Activated T-cell treated with anti-CD3 and anti-CD28 coated beads, Interleukin-2, amount 50 U/mL, for 24 hours (primary cell): ENCODE measurements around the gene DAB1.
"Not testable (repeated sequence)": the region's sequence is repeated elsewhere in the genome, so short reads cannot be mapped to it uniquely, and the experiment has no call there.

Experiments
- DNase-seq: peaks from one replicate; pipeline ENCODE4 v3.0.0-alpha.2; 2020
- H3K27ac Mint-ChIP-seq: 2 replicates; pipeline ENCODE4 v1.8.0; 2020; ENCODE audit warnings: mild to moderate bottlenecking, mixed read lengths
- H3K27me3 Mint-ChIP-seq: 2 replicates; pipeline ENCODE4 v1.8.0; 2020; ENCODE audit warnings: mixed read lengths
- H3K36me3 Mint-ChIP-seq: 2 replicates; pipeline ENCODE4 v1.8.0; 2020; ENCODE audit warnings: low read depth, mixed read lengths
- H3K4me1 Mint-ChIP-seq: 2 replicates; pipeline ENCODE4 v1.8.0; 2020; ENCODE audit warnings: low read depth, mixed read lengths
- H3K4me3 Mint-ChIP-seq: 2 replicates; pipeline ENCODE4 v1.8.0; 2020; ENCODE audit warnings: mild to moderate bottlenecking, moderate library complexity, mixed read lengths
- H3K9me3 Mint-ChIP-seq: 2 replicates; pipeline ENCODE4 v1.8.0; 2020; ENCODE audit warnings: mixed read lengths

The DAB1 gene

DNA sequence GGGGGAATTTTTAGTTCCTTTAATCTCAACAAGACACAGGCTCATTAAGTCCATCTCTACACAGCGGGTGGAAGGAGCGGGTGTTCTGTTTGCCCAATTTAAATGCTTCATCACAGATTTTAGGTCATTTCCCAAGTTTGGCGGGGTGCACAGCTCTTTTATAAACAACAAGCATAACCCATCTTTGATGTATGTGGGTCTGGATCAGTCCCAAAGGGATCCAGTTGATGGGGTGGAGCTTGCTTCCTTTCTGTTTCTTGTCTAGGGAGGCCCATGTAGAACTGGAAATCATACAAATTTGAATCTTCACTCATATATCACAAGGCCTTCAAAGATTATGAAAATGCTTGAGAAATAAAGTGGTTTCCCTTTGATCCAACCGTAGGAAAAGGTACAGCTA lies 317.6 kb downstream of the DAB1 start:
- Mint-ChIP-seq H3K4me1 (no peaks in the 10 kb centered on the region), H3K36me3 (no peaks in the 10 kb centered on the region), H3K9me3 (no peaks in the 10 kb centered on the region), H3K27me3 (no peaks in the 10 kb centered on the region), H3K27ac (no peak overlapping the region), H3K4me3 (no peak overlapping the region)
- no peak for DNase-seq

DNA sequence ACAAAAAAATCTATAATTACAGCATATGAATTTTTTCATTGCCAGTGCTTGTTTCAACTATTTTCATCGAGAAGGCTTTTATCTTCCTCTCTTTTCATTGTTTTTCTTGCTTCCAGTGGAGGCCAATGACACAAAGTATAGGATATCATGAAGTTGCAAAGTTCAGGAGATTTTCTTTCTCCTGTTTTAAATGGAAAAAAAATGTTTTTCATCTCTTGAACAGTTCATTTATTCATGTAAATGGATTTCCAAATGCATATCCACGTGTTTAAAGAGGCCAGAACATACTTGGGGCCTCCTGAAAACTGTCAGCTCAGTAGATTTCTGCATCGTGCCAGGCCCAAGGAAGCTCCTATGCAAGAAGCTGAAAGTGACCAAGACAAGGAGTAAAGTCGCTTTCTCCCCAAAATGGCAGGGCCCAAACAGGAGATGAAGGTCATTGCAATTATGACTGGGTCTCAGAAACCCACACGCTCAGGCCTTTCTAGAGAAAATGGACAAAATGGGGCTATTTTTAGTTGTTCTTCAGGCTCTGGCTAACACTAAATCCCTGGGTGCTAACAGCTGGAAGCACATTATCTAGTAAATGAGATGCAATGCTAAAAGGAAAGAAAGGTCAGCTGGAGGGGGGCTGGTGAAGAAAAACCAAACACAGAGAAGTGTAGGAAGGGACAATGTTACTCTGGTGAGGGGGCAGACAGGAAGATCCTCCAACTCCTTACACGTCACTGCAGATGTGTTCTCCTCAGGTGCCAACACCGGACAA lies 321.1 kb downstream of the DAB1 start:
- no peak for DNase-seq
- no peaks in the 10 kb centered on the region for H3K27me3 Mint-ChIP-seq
- no peaks in the 10 kb centered on the region for H3K36me3 Mint-ChIP-seq
- no peaks in the 10 kb centered on the region for H3K4me1 Mint-ChIP-seq
- no peak overlapping the region for H3K27ac Mint-ChIP-seq
- no peak overlapping the region for H3K4me3 Mint-ChIP-seq
- H3K9me3 Mint-ChIP-seq, result no peaks in the 10 kb centered on the region

DNA sequence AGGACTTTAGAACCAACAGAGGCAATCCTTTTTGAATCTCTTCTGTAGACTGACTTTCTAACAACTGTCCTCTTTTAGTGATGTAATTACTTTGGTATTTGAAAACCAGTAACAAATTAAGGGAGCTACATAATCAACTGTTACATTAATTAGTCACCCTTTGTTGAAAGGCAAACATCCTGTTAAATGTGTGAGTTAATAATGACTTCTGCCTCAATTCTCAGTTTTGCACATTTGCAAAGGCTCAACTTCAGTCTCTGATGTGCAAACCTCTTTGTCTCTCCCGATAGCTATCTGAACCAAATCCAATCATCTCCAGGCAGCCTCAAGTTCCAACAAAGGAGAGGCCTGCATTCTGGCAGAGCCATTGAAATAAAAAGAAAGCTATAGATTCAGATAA lies 322.7 kb downstream of the DAB1 start:
- no peak for DNase-seq
- Mint-ChIP-seq H3K9me3 (no peaks in the 10 kb centered on the region), H3K4me3 (no peak overlapping the region), H3K36me3 (no peaks in the 10 kb centered on the region), H3K27me3 (no peaks in the 10 kb centered on the region), H3K4me1 (no peaks in the 10 kb centered on the region), H3K27ac (no peak overlapping the region)

DNA sequence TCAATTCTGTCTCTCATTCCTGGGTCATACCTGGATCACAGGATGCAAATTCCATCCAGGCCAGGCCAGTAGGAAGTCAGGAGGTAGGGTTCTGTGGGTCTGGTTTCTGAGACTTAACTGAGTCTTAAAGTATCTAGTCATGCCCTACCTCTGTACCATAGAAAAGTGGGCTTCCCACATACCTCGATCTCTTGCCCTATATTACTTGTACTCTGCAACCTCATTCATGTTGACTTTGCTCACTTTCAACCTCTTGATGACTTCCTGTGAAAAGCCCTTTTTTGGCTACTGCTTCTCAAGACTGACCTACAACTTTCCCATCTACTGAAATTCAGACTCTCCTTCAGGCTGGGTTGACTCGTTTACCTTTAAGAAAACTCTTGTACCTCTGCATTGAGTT lies 329.1 kb downstream of the DAB1 start:
- Mint-ChIP-seq H3K27me3 (no peaks in the 10 kb centered on the region), H3K27ac (no peak overlapping the region), H3K4me1 (no peaks in the 10 kb centered on the region), H3K4me3 (no peak overlapping the region), H3K9me3 (no peaks in the 10 kb centered on the region), H3K36me3 (no peaks in the 10 kb centered on the region)
- no peak for DNase-seq

- H3K27ac Mint-ChIP-seq, result no peak overlapping the region
- no peaks in the 10 kb centered on the region for H3K4me1 Mint-ChIP-seq
- H3K27me3 Mint-ChIP-seq, result no peaks in the 10 kb centered on the region
- H3K9me3 Mint-ChIP-seq, result no peaks in the 10 kb centered on the region
- no peak for DNase-seq
- H3K36me3 Mint-ChIP-seq, result no peaks in the 10 kb centered on the region
- no peak overlapping the region for H3K4me3 Mint-ChIP-seq
Measured at GRCh38 chr1:57093122-57093521, 330.7 kb downstream of the DAB1 start.

DNA sequence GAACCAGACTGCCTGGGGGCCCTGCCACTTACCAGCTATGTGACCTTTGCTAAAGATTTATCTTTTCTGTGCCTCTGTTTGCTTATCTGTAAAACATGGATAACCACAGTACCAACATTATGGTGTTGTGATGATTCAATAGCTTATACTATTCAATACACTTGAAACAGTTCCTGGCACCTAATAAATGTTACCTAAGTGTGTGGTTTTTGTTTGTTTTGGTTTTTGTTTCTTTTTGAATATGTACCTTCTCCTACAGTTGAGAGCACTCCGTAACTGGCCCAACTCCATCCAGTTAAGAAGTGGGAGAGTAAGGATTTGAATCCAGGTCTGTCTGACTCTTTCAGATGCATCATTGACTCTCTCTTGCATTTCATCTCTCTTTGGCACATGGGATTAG lies 332.2 kb downstream of the DAB1 start:
- H3K4me1 Mint-ChIP-seq, result no peaks in the 10 kb centered on the region
- no peaks in the 10 kb centered on the region for H3K9me3 Mint-ChIP-seq
- no peak for DNase-seq
- H3K4me3 Mint-ChIP-seq, result no peak overlapping the region
- no peaks in the 10 kb centered on the region for H3K36me3 Mint-ChIP-seq
- H3K27ac Mint-ChIP-seq, result no peak overlapping the region
- no peaks in the 10 kb centered on the region for H3K27me3 Mint-ChIP-seq

DNA sequence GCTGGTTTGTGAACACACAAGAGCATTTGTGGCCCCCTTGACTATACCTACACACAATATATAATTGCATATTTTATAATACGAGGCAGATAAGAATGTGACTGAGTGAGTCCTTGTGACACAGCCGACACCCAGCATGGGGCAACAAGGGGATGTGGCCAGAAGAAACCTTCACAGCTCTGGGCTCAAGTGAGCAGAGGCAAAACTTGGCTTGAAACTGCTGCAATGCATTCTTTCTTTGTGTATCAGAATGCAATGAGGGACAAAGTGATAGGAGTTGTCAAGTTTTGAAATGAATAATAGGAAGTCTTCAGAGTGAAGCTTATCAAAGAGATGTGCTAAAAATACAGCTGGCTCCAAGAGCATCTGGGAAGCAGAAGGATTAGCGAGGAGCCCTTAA lies 334.0 kb downstream of the DAB1 start:
- no peaks in the 10 kb centered on the region for H3K9me3 Mint-ChIP-seq
- H3K4me1 Mint-ChIP-seq, result no peaks in the 10 kb centered on the region
- no peak overlapping the region for H3K27ac Mint-ChIP-seq
- H3K27me3 Mint-ChIP-seq, result peaks cover 2% of the 10 kb centered on the region
- no peak for DNase-seq
- no peaks in the 10 kb centered on the region for H3K36me3 Mint-ChIP-seq
- no peak overlapping the region for H3K4me3 Mint-ChIP-seq

GRCh38 chr1:57089221-57089620 lies 334.6 kb downstream of the DAB1 start:
- H3K4me3 Mint-ChIP-seq, result no peak overlapping the region
- no peak for DNase-seq
- H3K4me1 Mint-ChIP-seq, result no peaks in the 10 kb centered on the region
- peaks cover 2% of the 10 kb centered on the region for H3K27me3 Mint-ChIP-seq
- no peak overlapping the region for H3K27ac Mint-ChIP-seq
- H3K9me3 Mint-ChIP-seq, result no peaks in the 10 kb centered on the region
- no peaks in the 10 kb centered on the region for H3K36me3 Mint-ChIP-seq

DNA sequence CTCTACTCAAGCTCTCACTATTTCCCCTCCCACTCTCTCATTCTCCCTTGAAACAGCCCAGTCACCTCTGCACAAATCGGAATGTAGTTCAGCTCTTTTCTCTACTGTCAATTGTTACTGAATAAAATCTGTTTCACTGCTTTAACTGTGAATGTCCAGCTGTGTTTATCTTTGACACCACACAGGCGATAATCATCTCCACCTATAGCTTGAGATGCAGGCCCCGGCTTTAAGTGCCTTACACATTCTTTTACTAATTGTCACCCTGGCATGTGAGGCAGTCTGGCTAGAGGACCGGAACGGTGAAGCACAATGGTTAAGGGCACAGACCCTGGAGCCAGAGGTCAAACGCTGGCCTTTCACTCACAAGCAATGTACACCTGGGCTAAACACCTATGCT lies 335.2 kb downstream of the DAB1 start:
- no peak overlapping the region for H3K4me3 Mint-ChIP-seq
- H3K9me3 Mint-ChIP-seq, result no peaks in the 10 kb centered on the region
- H3K27me3 Mint-ChIP-seq, result peaks cover 2% of the 10 kb centered on the region
- no peaks in the 10 kb centered on the region for H3K36me3 Mint-ChIP-seq
- H3K4me1 Mint-ChIP-seq, result no peaks in the 10 kb centered on the region
- H3K27ac Mint-ChIP-seq, result no peak overlapping the region
- no peak for DNase-seq

GRCh38 chr1:57087660-57088059 lies 336.2 kb downstream of the DAB1 start:
- H3K27ac Mint-ChIP-seq, H3K9me3 Mint-ChIP-seq, H3K4me3 Mint-ChIP-seq, DNase-seq, H3K27me3 Mint-ChIP-seq, H3K4me1 Mint-ChIP-seq, H3K36me3 Mint-ChIP-seq: not testable (repeated sequence)

DNA sequence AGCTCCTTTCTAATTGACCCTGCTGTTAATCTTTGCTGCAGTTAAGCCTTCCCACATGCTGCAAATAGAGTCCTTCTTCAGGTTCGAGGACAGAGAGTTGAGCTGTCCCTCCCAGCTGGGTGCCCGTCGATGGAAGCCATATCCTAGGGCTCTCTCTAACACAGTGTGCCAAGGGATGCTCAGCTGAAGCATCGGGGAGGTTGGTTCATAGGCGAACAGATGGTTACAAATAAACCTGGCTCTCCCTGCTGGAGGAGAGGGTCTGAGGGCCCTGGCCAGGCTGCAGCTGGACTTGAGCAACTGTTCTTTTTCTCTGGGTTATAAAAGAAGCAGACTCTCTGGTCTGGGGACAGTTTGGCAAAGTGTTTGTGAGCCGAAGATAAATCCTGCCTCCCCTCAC lies 337.7 kb downstream of the DAB1 start:
- Mint-ChIP-seq H3K27me3 (peaks cover 2% of the 10 kb centered on the region), H3K27ac (no peak overlapping the region), H3K4me1 (no peaks in the 10 kb centered on the region), H3K36me3 (no peaks in the 10 kb centered on the region), H3K4me3 (no peak overlapping the region), H3K9me3 (no peaks in the 10 kb centered on the region)
- no peak for DNase-seq

DNA sequence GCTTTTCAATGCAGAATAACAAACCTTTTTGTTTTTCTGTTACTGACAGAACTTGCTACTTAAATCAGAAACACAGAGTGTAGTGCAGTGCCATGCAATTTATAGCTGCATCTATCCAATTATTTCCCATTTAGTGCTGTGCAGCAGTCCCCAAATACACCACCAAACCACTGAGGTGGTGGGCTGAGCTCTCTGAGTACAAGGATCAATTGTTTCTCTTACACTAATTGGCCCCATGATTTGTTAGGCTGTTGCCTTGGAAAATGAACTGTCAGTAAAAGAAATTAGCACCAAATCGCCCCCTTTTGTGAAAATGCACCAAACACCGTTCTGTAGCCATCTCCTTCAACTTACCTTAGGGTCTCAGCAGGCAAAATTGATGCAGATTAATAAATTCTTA lies 339.2 kb downstream of the DAB1 start:
- no peaks in the 10 kb centered on the region for H3K4me1 Mint-ChIP-seq
- no peak for DNase-seq
- no peak overlapping the region for H3K4me3 Mint-ChIP-seq
- H3K27me3 Mint-ChIP-seq, result peaks cover 2% of the 10 kb centered on the region
- no peaks in the 10 kb centered on the region for H3K36me3 Mint-ChIP-seq
- no peak overlapping the region for H3K27ac Mint-ChIP-seq
- H3K9me3 Mint-ChIP-seq, result no peaks in the 10 kb centered on the region

DNA sequence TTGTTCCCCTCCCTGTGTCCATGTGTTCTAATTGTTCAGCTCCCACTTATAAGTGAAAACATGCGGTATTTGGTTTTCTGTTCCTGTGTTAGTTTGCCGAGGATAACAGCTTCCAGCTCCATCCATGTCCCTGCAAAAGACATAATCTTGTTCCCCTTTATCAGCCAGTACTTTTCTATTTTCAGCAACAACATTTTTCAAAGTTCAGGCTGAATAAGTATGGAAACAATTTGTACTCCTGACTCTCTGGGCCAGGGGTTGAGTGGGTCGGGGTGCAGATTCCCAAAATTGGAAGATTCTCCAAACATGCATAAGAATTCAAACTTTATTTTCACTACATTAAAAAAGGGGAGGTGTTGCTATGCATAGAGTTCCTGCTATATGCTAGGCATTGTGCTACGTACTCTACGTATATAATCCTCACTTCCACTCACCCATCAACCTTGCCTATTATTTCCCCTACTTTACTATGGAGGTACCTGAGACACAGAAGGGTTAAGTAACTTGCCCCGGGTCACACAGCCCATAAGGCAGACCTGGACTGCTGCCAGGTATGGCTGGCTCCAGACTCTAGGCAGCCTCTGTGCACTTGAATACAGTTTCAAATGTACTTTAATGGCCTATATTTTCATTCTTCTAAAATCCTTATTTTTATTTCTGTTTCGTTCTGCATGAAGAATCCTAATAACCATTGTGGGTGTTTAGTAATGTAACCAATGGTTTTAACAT lies 341.0 kb downstream of the DAB1 start:
- Mint-ChIP-seq H3K9me3 (no peaks in the 10 kb centered on the region), H3K27me3 (peaks cover 2% of the 10 kb centered on the region), H3K36me3 (no peaks in the 10 kb centered on the region), H3K4me1 (no peaks in the 10 kb centered on the region), H3K27ac (no peak overlapping the region), H3K4me3 (no peak overlapping the region)
- DNase-seq, result no peak

GRCh38 chr1:57079454-57080157 lies 344.3 kb downstream of the DAB1 start:
- no peak for DNase-seq
- H3K9me3 Mint-ChIP-seq, result no peaks in the 10 kb centered on the region
- no peak overlapping the region for H3K27ac Mint-ChIP-seq
- H3K36me3 Mint-ChIP-seq, result no peaks in the 10 kb centered on the region
- no peaks in the 10 kb centered on the region for H3K4me1 Mint-ChIP-seq
- H3K4me3 Mint-ChIP-seq, result no peak overlapping the region
- no peaks in the 10 kb centered on the region for H3K27me3 Mint-ChIP-seq
